GM12891 (cell line): ENCODE results near the gene UPK2.
"Not testable (repeated sequence)": the region's sequence is repeated elsewhere in the genome, so short reads cannot be mapped to it uniquely, and the experiment has no call there.

Experiments used
- DNase-seq: peaks from one replicate; pipeline ENCODE4 v3.0.0; 2011; ENCODE audit warnings: low spot score; ENCODE audit not compliant: insufficient read length
- FAIRE-seq: peaks from 2 replicates; lab custom pipeline; 2011; peaks lifted over from hg19 to GRCh38; lab: Jason Lieb, UNC
- PAX5 ChIP-seq: IDR thresholded peaks from 2 replicates; pipeline ENCODE4 v1.6.1; 2011; ENCODE audit warnings: low read length, moderate library complexity, mild to moderate bottlenecking; ENCODE audit not compliant: insufficient read depth, severe bottlenecking
- POLR2A ChIP-seq: IDR thresholded peaks from 2 replicates; pipeline ENCODE4 v1.6.1; 2011; ENCODE audit warnings: low read depth, low read length, control low read depth
- POLR2AphosphoS5 ChIP-seq: IDR thresholded peaks from 2 replicates; pipeline ENCODE4 v1.6.1; 2011; ENCODE audit warnings: low read depth, low read length, control low read depth
- POU2F2 ChIP-seq: IDR thresholded peaks from 2 replicates; pipeline ENCODE4 v1.6.1; 2011; ENCODE audit warnings: low read depth, mild to moderate bottlenecking, control low read depth, low read length, moderate library complexity
- SPI1 ChIP-seq: IDR thresholded peaks from 2 replicates; pipeline ENCODE4 v1.6.1; 2011; ENCODE audit warnings: low read depth, low read length, control low read depth
- TAF1 ChIP-seq: IDR thresholded peaks from 2 replicates; pipeline ENCODE4 v1.6.1; 2011; ENCODE audit warnings: low read depth, low read length, control low read depth

Gene UPK2

DNA sequence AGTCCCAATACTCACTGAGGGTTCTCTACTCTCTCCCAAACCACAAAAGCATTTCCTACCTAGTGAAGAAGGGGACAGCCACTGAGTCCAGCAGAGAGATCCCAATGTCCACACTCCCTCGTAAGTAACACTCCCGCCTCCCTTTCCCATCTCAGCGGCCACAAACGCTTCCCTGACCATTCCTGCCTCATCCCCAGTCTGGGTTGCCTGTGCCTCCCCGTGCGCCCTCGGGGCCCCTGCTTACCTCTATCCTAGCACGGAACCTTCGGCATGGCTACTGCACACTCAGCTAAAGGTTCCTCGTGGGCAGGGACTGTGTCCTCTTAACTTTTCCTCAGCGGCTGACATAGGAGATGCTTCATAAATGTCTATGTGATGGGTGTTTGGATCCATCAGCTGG is 1.5 kb downstream of the UPK2 start:
- DNase-seq (no peak), FAIRE-seq (no peak)
- TF ChIP-seq POLR2AphosphoS5 (no peak), SPI1 (no peak), PAX5 (no peak), POLR2A (no peak), POU2F2 (no peak), TAF1 (no peak)

DNA sequence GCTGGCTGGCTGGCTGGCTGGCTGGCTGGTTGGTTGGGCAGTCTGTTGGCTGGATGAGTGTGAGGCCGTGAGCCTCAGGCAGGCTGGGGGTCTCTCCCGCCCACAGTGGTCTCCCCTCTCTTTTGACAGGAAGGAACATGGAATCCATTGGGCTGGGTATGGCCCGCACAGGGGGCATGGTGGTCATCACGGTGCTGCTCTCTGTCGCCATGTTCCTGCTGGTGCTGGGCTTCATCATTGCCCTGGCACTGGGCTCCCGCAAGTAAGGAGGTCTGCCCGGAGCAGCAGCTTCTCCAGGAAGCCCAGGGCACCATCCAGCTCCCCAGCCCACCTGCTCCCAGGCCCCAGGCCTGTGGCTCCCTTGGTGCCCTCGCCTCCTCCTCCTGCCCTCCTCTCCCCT is 1.9 kb downstream of the UPK2 start:
- TF ChIP-seq SPI1 (no peak), TAF1 (no peak), POLR2A (no peak), PAX5 (no peak)
- no peak for FAIRE-seq
- DNase-seq = no peak

DNA sequence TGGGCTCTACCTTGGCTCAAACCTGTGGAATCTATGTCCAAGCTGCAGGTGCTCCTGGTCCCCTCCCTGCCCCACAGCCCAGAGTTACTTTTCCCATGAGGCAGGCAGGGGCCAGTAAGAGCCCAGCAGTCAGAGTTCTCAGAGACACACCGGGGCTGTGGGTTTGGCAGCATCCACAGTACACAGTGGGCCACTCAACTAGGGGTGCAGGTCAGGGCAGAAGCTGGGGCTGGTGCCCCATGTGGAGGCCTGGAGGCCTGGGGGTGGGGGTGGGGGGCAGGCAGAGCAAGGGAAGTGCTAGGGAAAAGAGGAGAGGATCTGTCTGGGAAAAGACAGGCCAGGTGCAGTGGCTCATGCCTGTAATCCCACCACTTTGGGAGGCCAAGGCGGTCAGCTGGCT is 2.5 kb downstream of the UPK2 start:
- FAIRE-seq (no peak), DNase-seq (no peak)
- TF ChIP-seq PAX5 = no peak
- no peak for TF ChIP-seq POLR2AphosphoS5
- TF ChIP-seq POU2F2 = no peak
- no peak for TF ChIP-seq POLR2A
- no peak for TF ChIP-seq TAF1
- TF ChIP-seq SPI1 = no peak

DNA sequence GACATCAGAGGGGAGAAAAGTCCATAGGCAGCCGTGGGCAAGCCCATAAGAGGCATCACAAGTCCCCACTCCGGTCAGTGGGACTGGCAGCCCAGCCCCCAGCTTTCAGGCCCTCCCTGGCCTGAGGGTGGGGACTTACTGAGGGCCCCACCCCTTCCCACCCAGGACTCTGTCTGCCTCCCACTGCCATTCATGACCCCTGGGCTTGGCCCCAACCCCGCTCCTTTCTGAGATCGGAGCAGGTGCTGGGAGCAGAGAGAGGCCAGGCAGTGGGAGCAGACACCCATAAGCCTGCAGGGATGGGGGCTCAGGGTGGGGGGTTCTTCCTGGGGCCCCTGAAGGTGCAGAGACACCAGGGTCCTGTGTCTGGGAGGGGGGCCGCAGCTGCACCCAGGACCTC is 5.1 kb downstream of the UPK2 start:
- DNase-seq = no peak
- FAIRE-seq = no peak
- TF ChIP-seq POU2F2 (no peak), POLR2A (no peak), PAX5 (no peak)

DNA sequence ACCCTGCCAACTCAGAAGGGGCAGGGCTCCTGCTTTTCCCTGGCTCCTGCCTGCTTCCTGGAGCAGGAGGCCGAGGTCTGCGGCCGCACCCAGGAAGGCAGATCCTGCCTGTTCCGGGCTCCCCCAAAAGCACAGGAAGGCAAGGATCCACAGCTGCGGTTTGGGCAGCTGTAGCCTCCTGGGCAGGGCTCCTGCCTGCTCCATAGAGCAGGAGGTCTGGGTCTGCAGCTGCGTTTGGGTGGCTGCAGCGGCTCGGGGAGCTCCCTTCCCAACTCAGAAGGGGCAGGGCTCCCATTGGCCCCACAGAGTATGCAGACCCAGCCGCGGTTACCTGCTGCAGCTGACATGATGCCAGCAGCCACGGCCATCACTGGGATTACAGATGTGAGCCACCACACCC is 5.5 kb downstream of the UPK2 start:
- FAIRE-seq = no peak
- DNase-seq = no peak
- TF ChIP-seq PAX5 = no peak
- TF ChIP-seq POLR2A = no peak
- TF ChIP-seq TAF1 = no peak
- TF ChIP-seq POU2F2 = no peak
- no peak for TF ChIP-seq SPI1
- TF ChIP-seq POLR2AphosphoS5 = no peak

DNA sequence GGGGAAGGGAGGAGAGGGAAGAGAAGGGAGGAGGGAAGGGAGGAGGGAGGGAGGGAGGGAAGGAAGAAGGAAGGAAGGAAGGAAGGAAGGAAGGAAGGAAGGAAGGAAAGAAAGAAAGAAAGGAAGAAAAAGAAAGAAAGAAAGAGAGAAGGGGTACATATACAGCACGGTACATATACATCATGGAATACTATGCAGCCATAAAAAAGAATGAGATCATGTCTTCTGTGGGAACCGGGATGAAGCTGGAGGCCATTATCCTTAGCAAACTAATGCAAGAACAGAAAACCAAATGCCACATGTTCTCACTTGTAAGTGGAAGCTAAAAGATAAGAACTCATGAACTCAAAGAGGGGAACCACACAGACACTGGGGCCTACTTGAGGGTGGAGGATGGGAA is 13.4 kb downstream of the UPK2 start:
- not testable (repeated sequence) for FAIRE-seq

DNA sequence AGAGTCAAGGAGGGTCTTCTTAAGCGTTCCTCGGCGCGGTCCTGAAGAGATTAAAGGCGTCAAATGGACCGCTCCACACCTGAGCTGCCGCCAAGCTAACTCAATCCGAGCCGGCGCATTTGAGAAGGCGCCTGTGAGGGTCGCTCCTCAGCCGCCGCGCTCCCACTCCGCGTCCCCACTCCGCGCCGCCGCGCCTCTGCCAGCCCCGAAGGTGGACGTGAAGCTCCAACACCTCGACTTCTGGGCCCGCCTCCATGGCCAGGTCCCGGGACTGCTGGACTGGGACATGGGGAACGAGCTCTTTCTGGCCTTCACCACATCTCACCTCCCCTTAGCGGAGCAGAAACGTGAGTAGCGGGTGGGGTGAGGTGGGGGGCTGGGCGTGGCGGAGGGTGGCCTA is 15.5 kb downstream of the UPK2 start, which contains the start of gene FOXR1:
FOXR1 (plus strand) TSS at position 116 of the 400 bp plus-strand sequence; CDS start at position 287, 171 bp downstream.
- TF ChIP-seq TAF1 = no peak
- no peak for DNase-seq
- no peak for FAIRE-seq

More for the DNA sequence above, 13.4 kb downstream of the UPK2 start:
- DNase-seq = not testable (repeated sequence)

DNA sequence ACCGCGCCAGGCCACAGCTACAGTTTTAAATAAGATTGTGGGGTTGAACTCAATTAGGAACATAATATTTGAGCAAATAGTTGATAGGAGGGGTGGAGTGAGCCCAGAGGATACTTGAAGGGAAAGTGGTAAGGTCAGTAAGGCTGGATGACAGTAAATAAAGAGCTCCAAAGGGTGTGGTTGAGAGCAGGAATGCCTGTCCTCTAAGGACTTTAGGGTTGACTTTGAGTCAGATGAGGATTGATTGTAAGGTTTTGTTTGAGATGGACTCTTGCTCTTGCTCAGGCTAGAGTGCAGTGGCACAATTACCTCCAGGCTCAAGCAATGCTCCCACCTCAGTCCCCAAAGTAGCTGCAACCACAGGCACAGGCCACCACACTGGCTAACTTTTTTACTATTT is 17.9 kb downstream of the UPK2 start:
- DNase-seq = no peak
- TF ChIP-seq TAF1 = no peak
- TF ChIP-seq POU2F2 = no peak
- no peak for TF ChIP-seq POLR2A
- TF ChIP-seq PAX5 = no peak
- no peak for TF ChIP-seq POLR2AphosphoS5
- no peak for TF ChIP-seq SPI1
- no peak for FAIRE-seq

DNA sequence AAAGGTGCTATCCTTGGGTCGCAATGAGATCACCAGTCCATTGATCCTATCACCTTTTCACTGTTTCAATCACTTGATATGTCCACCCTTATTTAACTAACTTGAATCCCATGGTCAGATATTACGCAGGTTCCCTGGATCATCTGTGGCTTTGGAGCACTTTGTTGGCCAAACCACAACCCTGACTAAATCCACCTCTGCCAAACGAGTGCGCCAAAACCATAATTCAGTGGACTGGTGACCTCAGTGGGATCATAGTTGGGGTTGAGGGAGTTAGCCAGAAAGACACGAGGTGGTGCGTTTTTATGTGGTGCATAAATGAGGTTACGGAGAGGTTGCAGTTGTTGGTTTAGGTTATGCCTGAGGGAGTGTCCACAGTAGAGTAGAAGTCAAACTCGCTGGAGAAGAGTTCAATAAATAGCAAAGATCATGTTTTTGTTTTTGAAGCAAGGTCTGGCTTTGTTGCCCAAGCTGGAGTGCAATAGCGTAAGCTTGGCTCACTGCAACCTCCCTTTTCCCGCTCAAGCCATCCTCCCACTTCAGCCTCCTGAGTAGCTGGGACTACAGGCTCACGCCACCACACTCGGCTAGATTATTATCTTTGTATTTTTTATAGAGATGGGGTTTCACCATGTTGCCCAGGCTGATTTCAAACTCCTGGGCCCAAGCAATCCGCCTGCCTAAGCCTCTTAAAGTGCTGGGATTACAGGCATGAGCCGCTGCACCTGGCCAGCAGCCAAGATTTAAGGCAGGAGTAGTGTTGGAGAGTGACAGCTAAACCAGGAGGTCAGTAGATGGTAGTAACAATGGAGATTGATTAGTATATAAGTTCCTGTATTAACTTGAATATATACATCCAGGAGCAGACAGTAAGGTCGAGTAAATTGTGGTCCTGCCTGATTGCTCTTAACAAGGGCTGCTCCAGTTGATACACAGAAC is 19.9 kb downstream of the UPK2 start:
- FAIRE-seq (no peak), DNase-seq (no peak)
- no peak for TF ChIP-seq TAF1
- TF ChIP-seq PAX5 = no peak
- no peak for TF ChIP-seq POU2F2
- TF ChIP-seq POLR2AphosphoS5 = no peak
- TF ChIP-seq SPI1 = no peak
- TF ChIP-seq POLR2A = no peak

DNA sequence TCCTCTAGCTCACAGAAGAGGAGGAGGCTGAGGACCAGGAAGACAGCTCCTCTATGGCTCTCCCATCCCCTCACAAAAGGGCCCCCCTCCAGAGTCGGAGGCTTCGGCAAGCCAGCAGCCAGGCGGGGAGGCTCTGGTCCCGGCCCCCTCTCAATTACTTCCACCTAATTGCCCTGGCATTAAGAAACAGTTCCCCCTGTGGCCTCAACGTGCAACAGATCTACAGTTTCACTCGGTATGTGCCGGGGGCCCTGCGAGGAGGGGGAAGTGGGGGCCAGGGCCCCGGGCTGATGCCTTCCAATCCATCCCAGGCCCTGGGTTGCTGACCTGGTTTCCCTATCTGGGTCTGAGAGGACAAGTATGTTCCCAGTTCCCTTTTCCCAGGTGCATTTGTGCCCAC is 23.3 kb downstream of the UPK2 start:
- TF ChIP-seq TAF1 (no peak), POLR2A (no peak), POU2F2 (no peak), PAX5 (no peak), POLR2AphosphoS5 (no peak), SPI1 (no peak)
- no peak for DNase-seq
- FAIRE-seq = no peak

DNA sequence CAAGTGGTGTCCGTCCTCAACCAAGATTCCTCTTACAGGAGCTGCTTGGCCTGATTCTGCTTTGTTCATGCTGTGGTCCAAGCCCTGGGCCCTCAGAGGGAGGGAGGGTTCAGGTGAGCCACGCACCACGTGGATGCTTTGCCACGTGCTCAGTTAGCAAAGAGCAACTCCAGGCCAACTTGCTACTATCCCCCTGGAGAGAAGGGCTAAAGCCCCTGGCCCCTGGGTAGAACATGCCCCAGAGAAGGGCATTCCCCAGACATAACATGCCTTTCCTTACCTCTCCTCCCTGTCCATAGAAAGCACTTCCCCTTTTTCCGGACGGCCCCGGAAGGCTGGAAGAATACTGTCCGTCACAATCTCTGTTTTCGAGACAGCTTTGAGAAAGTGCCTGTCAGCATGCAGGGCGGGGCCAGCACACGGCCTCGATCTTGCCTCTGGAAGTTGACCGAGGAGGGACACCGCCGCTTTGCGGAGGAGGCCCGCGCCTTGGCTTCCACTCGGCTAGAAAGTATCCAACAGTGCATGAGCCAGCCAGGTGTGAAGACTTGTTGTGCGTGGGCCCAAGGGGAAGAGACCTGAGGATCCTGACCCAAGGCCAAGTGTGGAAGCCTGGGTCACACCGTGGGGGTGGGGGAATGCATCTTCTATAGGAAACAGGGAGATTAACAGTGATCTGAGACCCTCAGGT is 24.2 kb downstream of the UPK2 start:
- TF ChIP-seq SPI1 (peak; percentile 53), TAF1 (no peak)
- DNase-seq (no peak), FAIRE-seq (no peak)

DNA sequence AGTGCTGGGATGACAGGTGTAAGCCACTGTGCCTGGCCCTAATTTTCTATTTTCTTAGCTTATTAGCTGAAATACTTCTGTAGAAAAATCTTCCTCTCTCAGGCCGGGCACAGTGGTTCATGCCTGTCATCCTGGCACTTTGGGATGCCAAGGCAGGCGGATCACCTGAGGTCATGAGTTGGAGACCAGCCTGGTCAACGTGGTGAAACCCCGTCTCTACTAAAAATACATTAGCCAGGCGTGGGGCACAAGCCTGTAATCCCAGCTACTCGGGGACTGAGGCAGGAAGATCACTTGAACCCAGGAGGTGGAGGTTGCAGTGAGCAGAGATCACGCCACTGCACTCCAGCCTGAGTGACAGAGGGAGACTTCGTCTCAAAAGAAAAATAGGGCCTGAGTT is 28.2 kb downstream of the UPK2 start:
- DNase-seq, FAIRE-seq: not testable (repeated sequence)
